Measurements from ENCODE around the gene C1orf210.

GRCh38 chr1:43314233-43314632 is 28.9 kb upstream of the C1orf210 start:
- TF ChIP-seq CTCF (IDR thresholded peaks at IDR 0.05) (no peak), POLR2A (IDR thresholded peaks at IDR 0.05) (no peak)

Data from adrenal gland (tissue), 5 donors.